Panc1 (cell line): ENCODE results near the gene VTI1A. TPM values are rescaled to one million over a fixed set of nuclear protein-coding genes. Genes with fewer than 3 reads are reported as not detected.

Experiments used
- ATAC-seq: fragments of 200-7000 bp; cut with Tn5 transposase; 2 replicates; pipeline ENCODE4 v1.9.1; 2020; ENCODE audit warnings: mild to moderate bottlenecking, moderate library complexity
- BruUV-seq: library from RNA; stranded (reverse); fragments of 400-500 nt; replicated peaks from 2 replicates; lab custom pipeline; 2021; lab: Mats Ljungman, UMichigan
- CTCF ChIA-PET: fragments of 300-600 bp; sonication (Branson Sonifier 250); formaldehyde crosslinking; loops from one replicate; lab custom pipeline; 2022; ENCODE audit warnings: antibody characterized with exemption; lab: Charles Lee
- POLR2A ChIA-PET: fragments of 300-600 bp; sonication (Branson Sonifier 250); formaldehyde crosslinking; loops from one replicate; lab custom pipeline; 2022; ENCODE audit warnings: antibody characterized with exemption; lab: Charles Lee
- DNase-seq: peaks from one replicate; pipeline ENCODE4 v3.0.0-alpha.2; 2010; ENCODE audit warnings: low read depth, low spot score
- H3K27ac ChIP-seq: 2 replicates; pipeline ENCODE4 v1.5.1; 2011; ENCODE audit warnings: mild to moderate bottlenecking, low read length, inconsistent platforms
- H3K27me3 ChIP-seq: fragments of 200-500 bp; sonication (Bioruptor generic); 2 replicates; pipeline ENCODE4 v1.6.0; 2014; ENCODE audit warnings: low read length, inconsistent platforms; ENCODE audit not compliant: control insufficient read depth, insufficient read depth
- H3K36me3 ChIP-seq: fragments of 200-500 bp; sonication (Bioruptor generic); 2 replicates; pipeline ENCODE4 v1.5.1; 2014; ENCODE audit warnings: inconsistent platforms, mild to moderate bottlenecking, low read length, moderate library complexity; ENCODE audit not compliant: control insufficient read depth, insufficient read depth
- H3K4me1 ChIP-seq: 2 replicates; pipeline ENCODE4 v1.5.1; 2011; ENCODE audit warnings: inconsistent platforms, mild to moderate bottlenecking, low read length, moderate library complexity; ENCODE audit not compliant: control insufficient read depth, insufficient read depth
- H3K4me3 ChIP-seq, 2 experiments: 2 replicates each; pipeline ENCODE4 v1.5.1; 2011 to 2012; ENCODE audit warnings: low read depth in 2 of 2, low read length in 2 of 2, mild to moderate bottlenecking in 2 of 2, inconsistent platforms in 1 of 2, moderate library complexity in 1 of 2
- H3K9me3 ChIP-seq: fragments of 200-500 bp; sonication (Bioruptor generic); 2 replicates; pipeline ENCODE4 v1.5.1; 2014; ENCODE audit warnings: low read depth, mild to moderate bottlenecking, inconsistent platforms, low read length, moderate library complexity; ENCODE audit not compliant: control insufficient read depth, insufficient read depth
- CTCF ChIP-seq: fragments of 450-650 bp; IDR thresholded peaks from 2 replicates; pipeline ENCODE4 v1.5.1; 2017; ENCODE audit warnings: mild to moderate bottlenecking
- POLR2AphosphoS5 ChIP-seq: IDR thresholded peaks from 2 replicates; pipeline ENCODE4 v1.6.1; 2012; ENCODE audit warnings: mild to moderate bottlenecking, low read depth, low read length, moderate library complexity
- REST ChIP-seq, 2 experiments: IDR thresholded peaks; 2 replicates each; pipeline ENCODE4 v1.6.1; 2011 to 2012; ENCODE audit warnings: low read depth in 2 of 2, control low read depth in 1 of 2, low read length in 1 of 2, mild to moderate bottlenecking in 1 of 2, moderate library complexity in 1 of 2; ENCODE audit not compliant: insufficient read depth in 1 of 2
- SIN3A ChIP-seq: IDR thresholded peaks from 2 replicates; pipeline ENCODE4 v1.6.1; 2012; ENCODE audit warnings: low read depth, mild to moderate bottlenecking, low read length, moderate library complexity, borderline replicate concordance; ENCODE audit not compliant: insufficient read depth
- TCF7L2 ChIP-seq: IDR thresholded peaks from 2 replicates; pipeline ENCODE4 v1.6.1; 2011; ENCODE audit warnings: mild to moderate bottlenecking, low read depth, low read length, inconsistent platforms
- in situ Hi-C: cut with HindIII; loops from 2 replicates; pipeline ENCODE4 v1.10.0; 2016; ENCODE audit warnings: low sequenced_read_pairs, low pct_unique_long_range_greater_than_20kb
- intact Hi-C: fragments of 100-400 bp; cut with micrococcal nuclease; formaldehyde crosslinking; loops from one replicate; pipeline ENCODE4 v1.10.0; 2022; ENCODE audit not compliant: unreplicated experiment
- total RNA-seq: library from RNA; stranded (reverse); gene quantifications from one replicate; pipeline ENCODE4 v1.2.1, GENCODE V29; 2021; ENCODE audit not compliant: unreplicated experiment

The VTI1A gene
- total RNA-seq, 1 experiment from 2014 or later = 36.3 TPM

DNA sequence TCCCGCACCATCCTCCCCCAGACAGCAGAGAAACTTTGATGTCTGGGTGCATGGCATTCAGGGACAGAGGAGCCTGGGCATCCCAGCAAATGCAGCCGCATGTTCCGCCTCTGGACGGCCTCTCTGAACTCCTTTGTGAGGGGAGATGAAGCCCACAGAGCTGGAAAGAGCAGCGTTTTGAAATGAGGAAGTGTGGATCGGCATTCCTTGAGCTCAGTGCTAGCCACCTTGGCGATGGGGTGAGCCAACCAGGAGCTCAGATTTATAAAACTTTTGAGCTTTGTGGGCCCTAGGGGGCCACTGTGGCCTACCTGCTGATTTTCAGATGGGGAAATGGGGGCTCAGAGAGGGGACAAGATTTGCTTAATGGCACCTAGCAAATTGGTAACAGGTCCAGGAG is 376.6 kb downstream of the VTI1A start:
- Histone ChIP-seq H3K36me3 (no peaks in the 10 kb centered on the region), H3K9me3 (no peaks in the 10 kb centered on the region), H3K27ac (no peak overlapping the region), H3K4me1 (no peaks in the 10 kb centered on the region), H3K4me3 (no peak overlapping the region), H3K27me3 (no peaks in the 10 kb centered on the region)
- in situ Hi-C loops (no loop called here), intact Hi-C loops (no loop called here)
- ATAC-seq = no peak
- ChIA-PET POLR2A (no interaction called here), CTCF (no interaction called here)
- no TSS peak for BruUV-seq
- no peak for DNase-seq
- no peak for TF ChIP-seq TCF7L2

DNA sequence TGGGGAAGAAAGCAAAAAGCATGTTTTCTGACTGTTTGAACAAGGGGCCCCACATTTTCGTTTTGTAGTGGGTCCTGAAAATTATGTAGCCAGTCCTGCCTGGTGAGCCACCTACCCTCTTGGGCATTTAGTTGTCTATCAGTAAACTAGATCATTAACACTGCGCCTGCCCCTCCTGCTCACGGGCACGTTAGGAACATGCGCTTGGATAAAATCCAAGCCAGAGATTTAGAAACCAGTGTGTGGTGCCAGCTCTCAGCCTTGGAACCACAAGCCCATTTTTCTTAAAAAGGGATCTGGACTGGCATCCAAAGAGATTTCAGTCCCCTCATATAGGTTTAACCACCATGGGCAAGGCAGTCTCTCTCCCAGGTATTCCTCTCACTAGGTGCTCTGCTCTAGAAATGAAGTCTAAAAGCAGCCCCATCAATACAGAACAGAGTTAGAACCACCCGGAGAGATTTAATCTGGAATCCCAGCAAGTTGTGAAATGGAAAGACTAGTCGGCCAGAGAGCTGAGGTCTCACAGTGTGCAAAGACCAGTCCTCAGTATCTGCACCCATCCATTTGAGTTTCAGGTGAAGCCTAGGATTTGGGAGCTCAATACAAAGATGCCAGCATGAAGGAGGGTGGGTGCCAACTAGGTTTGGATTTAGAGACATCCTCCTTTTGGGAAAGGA is 379.1 kb downstream of the VTI1A start:
- no peak for ATAC-seq
- no peak overlapping the region for H3K27ac ChIP-seq
- H3K9me3 ChIP-seq = no peaks in the 10 kb centered on the region
- DNase-seq = no peak
- BruUV-seq = no TSS peak
- no peaks in the 10 kb centered on the region for H3K36me3 ChIP-seq
- H3K4me1 ChIP-seq = no peaks in the 10 kb centered on the region
- H3K27me3 ChIP-seq = no peaks in the 10 kb centered on the region
- POLR2A ChIA-PET = no interaction called here
- CTCF ChIA-PET = no interaction called here
- TF ChIP-seq SIN3A (no peak), REST (IDR thresholded peaks at IDR 0.05; ENCODE audit: insufficient read depth in 1 of 2, low read depth in 2 of 2, low read length in 1 of 2) (no peak), TCF7L2 (no peak), POLR2AphosphoS5 (no peak), CTCF (no peak)
- no peak overlapping the region for H3K4me3 ChIP-seq
- in situ Hi-C loops = no loop called here
- intact Hi-C loops = no loop called here

GRCh38 chr10:112827086-112827485 is 380.1 kb downstream of the VTI1A start:
- BruUV-seq = TSS peak; percentile 29
- Histone ChIP-seq H3K9me3 (no peaks in the 10 kb centered on the region), H3K36me3 (no peaks in the 10 kb centered on the region), H3K4me3 (no peak overlapping the region), H3K4me1 (no peaks in the 10 kb centered on the region), H3K27ac (no peak overlapping the region), H3K27me3 (no peaks in the 10 kb centered on the region)
- ChIA-PET CTCF (no interaction called here), POLR2A (no interaction called here)
- DNase-seq (no peak), ATAC-seq (no peak)
- in situ Hi-C loops (no loop called here), intact Hi-C loops (no loop called here)
- TF ChIP-seq TCF7L2 (no peak), CTCF (no peak), SIN3A (no peak), POLR2AphosphoS5 (no peak), REST (IDR thresholded peaks at IDR 0.05; ENCODE audit: insufficient read depth in 1 of 2, low read depth in 2 of 2, low read length in 1 of 2) (no peak)
